Esophagus muscularis mucosa (tissue), 4 donors: ENCODE measurements around the gene CNTLN. TPM values are rescaled to one million over a fixed set of nuclear protein-coding genes. Genes with fewer than 3 reads are reported as not detected.

Experiments used
- DNase-seq: peaks from one replicate; pipeline ENCODE4 v3.0.0-alpha.2; 2017; ENCODE audit errors: extremely low spot score
- H3K27ac ChIP-seq, 4 donors: fragments of 200-600 bp; sonication (generic); replicated peaks in 1 of 4; 1 replicate in 3 of 4; 2 replicates in 1 of 4; pipeline ENCODE4 v1.5.1; 2016 to 2019; ENCODE audit warnings: mild to moderate bottlenecking in 1 of 4
- H3K27me3 ChIP-seq, 4 donors: fragments of 200-600 bp; sonication (generic); one replicate each; pipeline versions ENCODE4 v1.5.1 to v1.6.0; 2016 to 2019
- H3K36me3 ChIP-seq, 4 donors: fragments of 200-600 bp; sonication (generic); one replicate each; pipeline ENCODE4 v1.5.1; 2016 to 2019
- H3K4me1 ChIP-seq, 4 donors: fragments of 200-600 bp; sonication (generic); one replicate each; pipeline ENCODE4 v1.5.1; 2016 to 2019
- H3K4me3 ChIP-seq, 4 donors: fragments of 200-600 bp; sonication (generic); 1 replicate in 2 of 4; 2 replicates in 2 of 4; pipeline ENCODE4 v1.5.1; 2016 to 2019; ENCODE audit warnings: mild to moderate bottlenecking in 4 of 4, moderate library complexity in 1 of 4
- H3K9me3 ChIP-seq, 4 donors: fragments of 200-600 bp; sonication (generic); 1 replicate in 3 of 4; 2 replicates in 1 of 4; pipeline ENCODE4 v1.5.1; 2016 to 2019
- EP300 ChIP-seq: sonication (generic); formaldehyde crosslinking; IDR thresholded peaks from one replicate; pipeline ENCODE4 v1.6.1; 2017; ENCODE audit warnings: antibody characterized with exemption
- POLR2A ChIP-seq: fragments of 450-650 bp; IDR thresholded peaks from one replicate; pipeline ENCODE4 v1.6.1; 2017; ENCODE audit warnings: antibody characterized with exemption, moderate library complexity, mild to moderate bottlenecking, low read depth
- POLR2AphosphoS5 ChIP-seq, 2 donors: sonication (generic); formaldehyde crosslinking; IDR thresholded peaks; one replicate each; pipeline ENCODE4 v1.6.1; 2017; ENCODE audit warnings: antibody characterized with exemption in 2 of 2
- WGBS: methylation state at CpG from one replicate; pipeline ENCODE4 v1.1.5; 2018; 5-methylcytosine and 5-hydroxymethylcytosine counted together
- intact Hi-C: fragments of 100-400 bp; cut with DNase I; formaldehyde crosslinking; loops from one replicate; pipeline ENCODE4 v1.15.1; 2023
- total RNA-seq, 4 donors: library from RNA; depleted of rRNA; stranded (reverse); fragments of >200 nt; gene quantifications; one replicate each; pipeline versions ENCODE4 v1.1.0 to v1.2.1, GENCODE V29; 2016
- TF ChIP-seq, protein P1 (sequence below), 3 experiments: fragments of 200-600 bp in 2 of 3; fragments of 450-650 bp in 1 of 3; sonication (generic) in 2 of 3; IDR thresholded peaks; one replicate each; pipeline ENCODE4 v1.5.1; 2017 to 2019; ENCODE audit warnings: antibody characterized with exemption in 3 of 3, mild to moderate bottlenecking in 2 of 3, moderate library complexity in 1 of 3

The CNTLN gene
- total RNA-seq, 4 donors from 2014 or later = 9.4 to 14.1 (median 12.0) TPM

DNA sequence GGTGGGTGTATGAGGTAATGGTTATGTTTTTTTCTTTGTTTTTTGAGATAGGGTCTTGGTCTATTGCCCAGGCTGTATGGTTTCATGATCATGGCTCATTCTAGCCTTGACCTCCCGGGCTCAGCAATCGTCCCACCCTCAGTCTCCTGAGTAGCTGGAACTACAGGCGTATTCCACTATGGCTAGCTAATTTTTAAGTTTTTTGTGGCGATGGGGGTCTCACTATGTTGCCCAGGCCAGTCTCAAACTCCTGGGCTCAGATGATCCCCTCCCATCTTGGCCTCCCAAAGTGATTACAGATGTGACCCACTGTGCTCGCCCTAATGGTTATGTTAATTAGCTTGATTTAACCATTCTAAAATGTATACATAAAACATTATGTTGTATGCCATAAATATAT lies 5.6 kb downstream of the CNTLN start:
- DNase-seq = no peak
- intact Hi-C loops = no loop called here
- no peak overlapping the region for H3K4me3 ChIP-seq
- H3K4me1 ChIP-seq = peaks cover 0 to 13% (median 8%) of the 10 kb centered on the region in 4 donors
- H3K9me3 ChIP-seq = no peaks in the 10 kb centered on the region
- WGBS = 97% methylated on average over 5 of the region's 5 CpGs
- no peaks in the 10 kb centered on the region for H3K27me3 ChIP-seq
- TF ChIP-seq POLR2A = no peak
- TF ChIP-seq, protein P1, sequence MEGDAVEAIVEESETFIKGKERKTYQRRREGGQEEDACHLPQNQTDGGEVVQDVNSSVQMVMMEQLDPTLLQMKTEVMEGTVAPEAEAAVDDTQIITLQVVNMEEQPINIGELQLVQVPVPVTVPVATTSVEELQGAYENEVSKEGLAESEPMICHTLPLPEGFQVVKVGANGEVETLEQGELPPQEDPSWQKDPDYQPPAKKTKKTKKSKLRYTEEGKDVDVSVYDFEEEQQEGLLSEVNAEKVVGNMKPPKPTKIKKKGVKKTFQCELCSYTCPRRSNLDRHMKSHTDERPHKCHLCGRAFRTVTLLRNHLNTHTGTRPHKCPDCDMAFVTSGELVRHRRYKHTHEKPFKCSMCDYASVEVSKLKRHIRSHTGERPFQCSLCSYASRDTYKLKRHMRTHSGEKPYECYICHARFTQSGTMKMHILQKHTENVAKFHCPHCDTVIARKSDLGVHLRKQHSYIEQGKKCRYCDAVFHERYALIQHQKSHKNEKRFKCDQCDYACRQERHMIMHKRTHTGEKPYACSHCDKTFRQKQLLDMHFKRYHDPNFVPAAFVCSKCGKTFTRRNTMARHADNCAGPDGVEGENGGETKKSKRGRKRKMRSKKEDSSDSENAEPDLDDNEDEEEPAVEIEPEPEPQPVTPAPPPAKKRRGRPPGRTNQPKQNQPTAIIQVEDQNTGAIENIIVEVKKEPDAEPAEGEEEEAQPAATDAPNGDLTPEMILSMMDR (IDR thresholded peaks at IDR 0.05) = no peak
- TF ChIP-seq POLR2AphosphoS5 (IDR thresholded peaks at IDR 0.05) = no peak
- TF ChIP-seq EP300 = no peak
- peaks cover 0 to 13% (median 0%) of the 10 kb centered on the region in 4 donors for H3K36me3 ChIP-seq
- H3K27ac ChIP-seq = no peak overlapping the region

- no peak for DNase-seq
- H3K27me3 ChIP-seq = no peaks in the 10 kb centered on the region
- H3K4me3 ChIP-seq = no peak overlapping the region
- peaks cover 0 to 39% (median 3%) of the 10 kb centered on the region in 4 donors for H3K36me3 ChIP-seq
- no peaks in the 10 kb centered on the region for H3K4me1 ChIP-seq
- intact Hi-C loops = no loop called here
- WGBS = 79% methylated on average over 3 of the region's 3 CpGs
- no peak overlapping the region for H3K27ac ChIP-seq
- TF ChIP-seq POLR2A (no peak), EP300 (no peak), POLR2AphosphoS5 (IDR thresholded peaks at IDR 0.05) (no peak)
- TF ChIP-seq, protein P1 (IDR thresholded peaks at IDR 0.05) = no peak
- H3K9me3 ChIP-seq = no peaks in the 10 kb centered on the region
Observed at GRCh38 chr9:17148324-17148723, 13.5 kb downstream of the CNTLN start.

DNA sequence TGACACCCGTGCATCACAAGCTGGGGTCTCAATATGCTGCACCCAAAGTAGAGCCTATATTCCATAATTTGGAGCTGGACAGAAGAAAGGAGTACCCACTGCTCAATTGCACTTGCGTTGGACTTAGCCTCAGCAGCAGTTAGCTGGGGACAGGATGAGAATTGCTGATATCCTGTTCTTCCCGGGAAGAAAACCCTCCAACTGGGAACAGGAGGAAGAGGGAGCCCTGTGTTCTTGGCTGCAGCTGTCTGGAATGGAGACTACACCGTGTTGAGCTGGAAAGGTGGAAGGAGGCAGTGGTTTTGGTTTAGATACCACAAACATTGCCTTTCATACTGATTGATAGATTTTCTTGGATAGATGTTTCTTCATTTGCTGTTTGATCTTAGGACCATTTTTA lies 24.6 kb downstream of the CNTLN start:
- no peak for DNase-seq
- Histone ChIP-seq H3K36me3 (peaks cover 7 to 14% (median 10%) of the 10 kb centered on the region in 4 donors), H3K4me3 (no peak overlapping the region), H3K27me3 (no peaks in the 10 kb centered on the region), H3K4me1 (no peaks in the 10 kb centered on the region), H3K9me3 (no peaks in the 10 kb centered on the region), H3K27ac (no peak overlapping the region)
- intact Hi-C loops = no loop called here
- WGBS = 80% methylated on average over 4 of the region's 4 CpGs
- TF ChIP-seq, protein P1 (IDR thresholded peaks at IDR 0.05) = no peak
- no peak for TF ChIP-seq EP300
- no peak for TF ChIP-seq POLR2A
- no peak for TF ChIP-seq POLR2AphosphoS5 (IDR thresholded peaks at IDR 0.05)

DNA sequence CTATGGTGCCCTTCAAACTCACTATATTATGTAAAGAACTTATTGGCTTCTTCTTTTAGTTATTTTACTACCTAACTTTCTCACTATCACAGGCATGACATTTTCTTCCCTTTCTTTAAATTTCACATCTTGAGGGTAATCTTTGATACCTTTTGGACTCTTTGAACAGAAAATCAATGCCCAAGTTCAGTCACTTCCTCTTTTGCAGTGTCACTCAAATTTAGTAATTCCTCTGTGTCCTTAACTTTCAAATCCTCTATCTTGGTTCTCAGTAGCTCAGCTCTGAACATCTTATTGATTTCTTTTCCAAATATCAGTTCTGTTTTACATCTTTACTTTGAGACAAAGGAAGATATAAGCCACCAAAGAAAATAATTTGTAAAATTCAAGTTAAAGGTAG lies 25.5 kb downstream of the CNTLN start:
- no peak overlapping the region for H3K27ac ChIP-seq
- H3K27me3 ChIP-seq = no peaks in the 10 kb centered on the region
- H3K4me1 ChIP-seq = no peaks in the 10 kb centered on the region
- intact Hi-C loops = loop anchor here (5.0 kb wide), 1 partner anchor 167 kb away; no protein-coding TSS in a partner anchor
- H3K9me3 ChIP-seq = no peaks in the 10 kb centered on the region
- H3K36me3 ChIP-seq = peaks cover 1 to 5% (median 3%) of the 10 kb centered on the region in 4 donors
- TF ChIP-seq POLR2AphosphoS5 (IDR thresholded peaks at IDR 0.05) = no peak
- TF ChIP-seq, protein P1 (IDR thresholded peaks at IDR 0.05) = no peak
- TF ChIP-seq POLR2A = no peak
- TF ChIP-seq EP300 = no peak
- DNase-seq = no peak
- H3K4me3 ChIP-seq = no peak overlapping the region

DNA sequence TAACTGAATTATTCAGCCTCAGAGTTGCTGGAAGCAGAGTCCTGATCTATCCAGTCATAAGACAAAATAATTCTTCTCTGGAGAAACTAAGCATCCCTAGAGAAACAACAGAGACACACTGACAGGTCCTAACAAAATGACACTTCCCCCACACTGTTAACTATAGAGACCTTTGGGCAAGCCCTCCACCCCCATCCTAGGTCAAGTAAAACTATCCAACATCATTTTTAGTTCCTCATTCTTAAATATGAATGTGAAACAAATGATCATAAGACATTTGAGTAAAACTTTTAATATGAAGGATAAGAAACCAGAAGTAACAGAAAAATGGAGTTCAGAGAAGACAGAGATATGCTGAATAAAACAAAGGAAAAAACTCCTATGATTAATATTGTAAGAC lies 30.9 kb downstream of the CNTLN start:
- Histone ChIP-seq H3K27me3 (no peaks in the 10 kb centered on the region), H3K9me3 (peaks cover 0 to 7% (median 0%) of the 10 kb centered on the region in 4 donors), H3K4me3 (no peak overlapping the region), H3K36me3 (no peaks in the 10 kb centered on the region), H3K27ac (no peak overlapping the region), H3K4me1 (no peaks in the 10 kb centered on the region)
- TF ChIP-seq POLR2AphosphoS5 (IDR thresholded peaks at IDR 0.05) (no peak), EP300 (no peak), POLR2A (no peak)
- TF ChIP-seq, protein P1 (IDR thresholded peaks at IDR 0.05) = no peak
- intact Hi-C loops = no loop called here
- no peak for DNase-seq
